Activated naive CD8-positive, alpha-beta T cell treated with anti-CD3 and anti-CD28 coated beads for 36 hours (primary cell): ENCODE data around the gene TCEANC. TPM values are rescaled to one million over a fixed set of nuclear protein-coding genes. Genes with fewer than 3 reads are reported as not detected.
"Not testable (repeated sequence)": the region's sequence is repeated elsewhere in the genome, so short reads cannot be mapped to it uniquely, and the experiment has no call there.

Experiments
- DNase-seq: peaks from one replicate; pipeline ENCODE4 v3.0.0; 2021
- H3K27ac Mint-ChIP-seq: one replicate; pipeline ENCODE4 v1.8.0; 2022; ENCODE audit warnings: mild to moderate bottlenecking, moderate library complexity, mixed read lengths
- H3K27me3 Mint-ChIP-seq: one replicate; pipeline ENCODE4 v1.8.0; 2022; ENCODE audit warnings: mild to moderate bottlenecking, mixed read lengths
- H3K36me3 Mint-ChIP-seq: one replicate; pipeline ENCODE4 v1.8.0; 2021; ENCODE audit warnings: mild to moderate bottlenecking, mixed read lengths
- H3K4me1 Mint-ChIP-seq: one replicate; pipeline ENCODE4 v1.8.0; 2021; ENCODE audit warnings: mixed read lengths
- H3K4me3 Mint-ChIP-seq: one replicate; pipeline ENCODE4 v1.8.0; 2022; ENCODE audit warnings: mild to moderate bottlenecking, moderate library complexity, mixed read lengths
- H3K9me3 Mint-ChIP-seq: one replicate; pipeline ENCODE4 v1.8.0; 2022; ENCODE audit warnings: mixed read lengths
- total RNA-seq, 2 experiments: library from RNA; stranded (reverse); gene quantifications; one replicate each; pipeline ENCODE4 v1.2.3, GENCODE V29; 2021

The TCEANC gene
- total RNA-seq, 2 experiments from 2014 or later = 0.84 to 0.89 TPM

DNA sequence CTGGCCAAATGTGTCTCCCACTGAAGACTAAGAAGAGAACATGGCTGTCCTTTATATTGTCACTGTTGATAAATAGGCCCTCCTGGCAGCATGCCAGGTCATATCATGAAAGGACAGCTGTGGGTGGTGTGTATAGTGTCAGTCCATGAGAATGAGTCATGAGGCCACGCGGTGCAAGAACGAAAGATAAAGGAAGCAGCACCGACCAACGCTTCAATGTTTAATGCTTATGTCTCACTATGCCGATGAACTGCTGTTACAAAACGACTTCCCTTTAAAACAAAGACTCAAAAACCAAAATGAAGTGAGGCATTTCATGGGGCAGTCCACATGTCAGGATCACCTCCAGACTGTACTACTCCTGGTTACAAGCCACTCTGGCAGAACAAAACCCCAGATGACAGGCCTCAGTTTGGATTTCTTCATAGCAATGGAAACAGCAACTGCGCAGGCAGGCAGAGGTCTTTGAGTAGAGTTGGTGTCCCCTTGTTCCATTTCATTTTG, 5.2 kb upstream of the TCEANC start:
- Mint-ChIP-seq H3K4me1 (peaks cover 3% of the 10 kb centered on the region), H3K36me3 (no peaks in the 10 kb centered on the region), H3K4me3 (no peak overlapping the region), H3K9me3 (no peaks in the 10 kb centered on the region), H3K27ac (peak overlapping the region; percentile 89), H3K27me3 (no peaks in the 10 kb centered on the region)
- peak; percentile 46 for DNase-seq

DNA sequence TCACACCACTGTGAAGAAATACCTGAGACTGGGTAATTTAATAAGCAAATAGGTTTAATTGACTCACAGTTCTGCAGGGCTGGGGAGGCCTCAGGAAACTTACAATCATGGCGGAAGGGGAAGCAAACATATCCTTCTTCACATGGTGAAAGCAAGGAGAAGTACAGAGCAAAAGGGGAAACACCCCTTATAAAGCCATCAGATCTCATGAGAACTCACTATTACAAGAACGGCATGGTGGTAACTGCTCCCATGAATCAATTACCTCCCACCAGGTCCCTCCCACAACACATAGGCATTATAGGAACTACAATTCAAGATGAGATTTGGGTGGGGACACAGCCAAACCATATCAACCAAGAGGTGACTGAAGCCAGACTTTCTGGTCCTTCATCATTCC, 4.6 kb upstream of the TCEANC start:
- not testable (repeated sequence) for DNase-seq, H3K9me3 Mint-ChIP-seq, H3K36me3 Mint-ChIP-seq, H3K27me3 Mint-ChIP-seq, H3K4me1 Mint-ChIP-seq, H3K4me3 Mint-ChIP-seq
- peak overlapping the region; percentile 89 for H3K27ac Mint-ChIP-seq

DNA sequence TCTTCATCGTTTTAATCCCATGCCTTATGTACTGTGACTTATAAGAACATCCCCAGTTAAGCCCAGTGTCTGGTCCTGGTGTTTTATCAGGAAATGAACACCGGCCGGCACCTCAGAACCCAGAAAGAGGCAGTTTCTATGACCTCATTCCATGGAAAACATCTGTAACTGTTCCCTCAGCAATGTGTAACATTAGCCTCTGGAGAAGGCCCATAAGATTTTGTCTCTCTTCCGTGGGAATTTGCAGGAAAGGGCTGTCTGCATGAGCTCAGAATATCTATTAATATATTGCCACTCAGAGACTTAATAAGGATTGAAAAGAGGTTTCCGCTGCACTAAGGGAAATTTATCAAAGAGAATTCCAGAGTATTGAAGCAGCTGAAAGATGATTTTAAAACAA, 3.1 kb upstream of the TCEANC start:
- DNase-seq = no peak
- H3K4me1 Mint-ChIP-seq = peaks cover 3% of the 10 kb centered on the region
- H3K36me3 Mint-ChIP-seq = no peaks in the 10 kb centered on the region
- H3K4me3 Mint-ChIP-seq = no peak overlapping the region
- H3K27me3 Mint-ChIP-seq = no peaks in the 10 kb centered on the region
- no peak overlapping the region for H3K27ac Mint-ChIP-seq
- no peaks in the 10 kb centered on the region for H3K9me3 Mint-ChIP-seq

- H3K4me1 Mint-ChIP-seq = peaks cover 5% of the 10 kb centered on the region
- no peaks in the 10 kb centered on the region for H3K9me3 Mint-ChIP-seq
- no peaks in the 10 kb centered on the region for H3K36me3 Mint-ChIP-seq
- no peak for DNase-seq
- no peaks in the 10 kb centered on the region for H3K27me3 Mint-ChIP-seq
- H3K27ac Mint-ChIP-seq = no peak overlapping the region
- H3K4me3 Mint-ChIP-seq = no peak overlapping the region
These were observed 2.6 kb upstream of the TCEANC start for GRCh38 chrX:13650318-13650717.

- no peak for DNase-seq
- H3K27me3 Mint-ChIP-seq = no peaks in the 10 kb centered on the region
- no peak overlapping the region for H3K27ac Mint-ChIP-seq
- H3K4me3 Mint-ChIP-seq = no peak overlapping the region
- H3K36me3 Mint-ChIP-seq = no peaks in the 10 kb centered on the region
- no peaks in the 10 kb centered on the region for H3K9me3 Mint-ChIP-seq
- peaks cover 4% of the 10 kb centered on the region for H3K4me1 Mint-ChIP-seq
These were observed 1.8 kb upstream of the TCEANC start for GRCh38 chrX:13651150-13651549.

- no peaks in the 10 kb centered on the region for H3K9me3 Mint-ChIP-seq
- H3K4me1 Mint-ChIP-seq = peaks cover 3% of the 10 kb centered on the region
- no peaks in the 10 kb centered on the region for H3K36me3 Mint-ChIP-seq
- no peaks in the 10 kb centered on the region for H3K27me3 Mint-ChIP-seq
- peak overlapping the region; percentile 84 for H3K4me3 Mint-ChIP-seq
- no peak for DNase-seq
- peak overlapping the region; percentile 91 for H3K27ac Mint-ChIP-seq
These were observed 601 bp upstream of the TCEANC start for GRCh38 chrX:13652287-13652793.

- H3K27me3 Mint-ChIP-seq = no peaks in the 10 kb centered on the region
- DNase-seq = no peak
- H3K4me1 Mint-ChIP-seq = peaks cover 4% of the 10 kb centered on the region
- H3K4me3 Mint-ChIP-seq = no peak overlapping the region
- peak overlapping the region; percentile 91 for H3K27ac Mint-ChIP-seq
- no peaks in the 10 kb centered on the region for H3K36me3 Mint-ChIP-seq
- H3K9me3 Mint-ChIP-seq = no peaks in the 10 kb centered on the region
These were observed 1.2 kb downstream of the TCEANC start for GRCh38 chrX:13654116-13654515.

GRCh38 chrX:13655674-13656073, 2.7 kb downstream of the TCEANC start:
- Mint-ChIP-seq H3K9me3 (no peaks in the 10 kb centered on the region), H3K27ac (no peak overlapping the region), H3K27me3 (no peaks in the 10 kb centered on the region), H3K36me3 (no peaks in the 10 kb centered on the region), H3K4me1 (peaks cover 4% of the 10 kb centered on the region), H3K4me3 (no peak overlapping the region)
- no peak for DNase-seq

DNA sequence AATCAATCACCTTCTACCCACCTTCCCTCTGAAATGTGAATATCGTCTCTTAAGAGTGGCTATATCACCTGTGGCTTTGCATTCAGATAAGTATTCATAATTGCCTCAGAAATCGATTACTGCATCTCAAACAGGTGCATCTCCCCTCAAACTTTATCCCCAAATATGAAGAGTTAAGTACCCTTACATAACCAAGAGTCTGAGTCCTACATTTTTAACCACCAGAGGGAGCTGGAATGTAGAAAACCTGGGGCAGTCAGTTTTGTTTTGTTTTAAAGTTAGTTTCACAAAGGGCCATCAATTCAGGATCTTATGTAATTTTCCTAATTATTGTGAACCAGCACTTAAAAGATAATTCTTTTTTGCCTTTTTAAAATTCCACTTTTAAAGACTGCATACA, 5.7 kb downstream of the TCEANC start:
- Mint-ChIP-seq H3K27me3 (no peaks in the 10 kb centered on the region), H3K9me3 (no peaks in the 10 kb centered on the region), H3K4me1 (peaks cover 6% of the 10 kb centered on the region), H3K4me3 (no peak overlapping the region), H3K36me3 (peaks cover 2% of the 10 kb centered on the region), H3K27ac (peak overlapping the region; percentile 62)
- DNase-seq = no peak

DNA sequence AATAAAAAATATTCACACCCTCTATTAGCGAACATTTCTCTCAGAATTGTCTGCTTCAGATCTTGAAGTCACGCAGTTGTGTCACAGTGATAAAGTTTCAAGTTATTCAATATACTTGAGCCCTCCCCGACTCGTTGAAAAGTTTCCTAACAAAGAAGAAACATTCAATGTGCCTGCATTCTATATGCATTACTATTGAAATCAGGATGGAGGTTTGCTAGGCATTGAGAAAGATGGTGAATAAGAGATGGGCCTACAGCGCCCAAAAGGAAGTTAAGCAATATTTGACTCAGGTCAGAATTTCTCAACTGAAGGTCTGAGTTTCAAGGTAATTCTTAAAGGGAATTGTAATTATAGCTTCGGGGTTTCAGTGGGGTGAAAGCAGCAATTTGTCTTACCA, 6.1 kb downstream of the TCEANC start:
- H3K9me3 Mint-ChIP-seq = no peaks in the 10 kb centered on the region
- no peaks in the 10 kb centered on the region for H3K27me3 Mint-ChIP-seq
- H3K4me3 Mint-ChIP-seq = no peak overlapping the region
- H3K27ac Mint-ChIP-seq = peak overlapping the region; percentile 62
- no peak for DNase-seq
- peaks cover 2% of the 10 kb centered on the region for H3K36me3 Mint-ChIP-seq
- peaks cover 6% of the 10 kb centered on the region for H3K4me1 Mint-ChIP-seq

DNA sequence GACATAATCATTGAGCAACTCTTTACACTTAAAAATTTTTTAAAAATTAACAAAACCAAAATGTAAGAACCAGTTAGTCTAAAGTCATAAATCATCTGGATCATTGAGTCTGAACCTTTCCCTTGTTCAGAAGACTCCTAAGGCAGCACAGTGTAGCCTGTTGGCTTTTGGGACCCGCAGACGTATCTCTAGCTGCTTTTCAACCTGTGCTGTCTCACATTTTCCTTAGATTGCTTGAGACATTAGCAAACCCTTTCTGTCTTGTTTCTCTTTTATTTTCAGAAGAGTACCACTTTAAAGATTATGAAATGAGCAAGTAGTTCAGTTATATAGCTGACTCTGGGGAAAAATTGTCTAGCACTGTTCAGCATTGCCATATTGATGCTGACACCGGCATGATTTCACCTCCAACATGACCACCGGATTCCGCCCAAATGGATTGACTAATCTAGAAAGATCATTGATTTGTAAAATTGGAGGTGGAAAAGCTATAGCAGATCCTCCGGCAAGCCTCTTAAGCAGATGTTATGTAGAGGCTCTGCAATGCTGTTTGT, 8.9 kb downstream of the TCEANC start:
- Mint-ChIP-seq H3K36me3 (peaks cover 2% of the 10 kb centered on the region), H3K4me1 (peaks cover 4% of the 10 kb centered on the region), H3K27ac (no peak overlapping the region), H3K27me3 (no peaks in the 10 kb centered on the region), H3K4me3 (no peak overlapping the region), H3K9me3 (no peaks in the 10 kb centered on the region)
- DNase-seq = no peak

- Mint-ChIP-seq H3K36me3 (peaks cover 2% of the 10 kb centered on the region), H3K4me3 (no peak overlapping the region), H3K27ac (peak overlapping the region; percentile 8), H3K4me1 (peaks cover 4% of the 10 kb centered on the region), H3K9me3 (no peaks in the 10 kb centered on the region), H3K27me3 (no peaks in the 10 kb centered on the region)
- no peak for DNase-seq
These were observed 9.4 kb downstream of the TCEANC start for GRCh38 chrX:13662355-13662791.

DNA sequence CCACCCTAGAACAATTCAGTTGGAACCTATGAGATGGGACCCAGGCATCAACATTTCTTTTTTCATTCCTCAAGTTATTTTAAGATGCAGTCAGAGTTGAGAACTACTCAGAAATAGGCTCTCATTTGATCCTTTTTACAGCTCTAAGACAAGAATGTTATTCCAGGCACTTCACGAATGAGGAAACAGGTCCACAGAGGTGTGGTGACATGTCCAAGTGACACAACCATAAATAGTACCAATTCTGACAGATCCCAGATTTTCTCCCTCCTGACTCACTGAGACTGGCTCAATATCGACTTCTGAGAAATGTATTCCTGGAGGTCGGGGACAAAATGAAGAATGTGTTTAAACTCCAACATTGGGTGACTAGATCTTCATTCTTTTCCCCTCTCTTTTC, 11.1 kb downstream of the TCEANC start:
- DNase-seq = no peak
- H3K36me3 Mint-ChIP-seq = peaks cover 2% of the 10 kb centered on the region
- no peaks in the 10 kb centered on the region for H3K9me3 Mint-ChIP-seq
- H3K4me3 Mint-ChIP-seq = no peak overlapping the region
- no peak overlapping the region for H3K27ac Mint-ChIP-seq
- no peaks in the 10 kb centered on the region for H3K27me3 Mint-ChIP-seq
- peaks cover 2% of the 10 kb centered on the region for H3K4me1 Mint-ChIP-seq

- Mint-ChIP-seq H3K27ac (no peak overlapping the region), H3K9me3 (no peaks in the 10 kb centered on the region), H3K36me3 (peaks cover 2% of the 10 kb centered on the region), H3K4me1 (peaks cover 17% of the 10 kb centered on the region), H3K4me3 (no peak overlapping the region), H3K27me3 (no peaks in the 10 kb centered on the region)
- no peak for DNase-seq
These were observed 13.9 kb downstream of the TCEANC start for GRCh38 chrX:13666836-13667235.

GRCh38 chrX:13667919-13668318, 15.0 kb downstream of the TCEANC start:
- peaks cover 17% of the 10 kb centered on the region for H3K4me1 Mint-ChIP-seq
- no peaks in the 10 kb centered on the region for H3K9me3 Mint-ChIP-seq
- peaks cover under 1% of the 10 kb centered on the region for H3K36me3 Mint-ChIP-seq
- no peaks in the 10 kb centered on the region for H3K27me3 Mint-ChIP-seq
- H3K27ac Mint-ChIP-seq = no peak overlapping the region
- DNase-seq = no peak
- no peak overlapping the region for H3K4me3 Mint-ChIP-seq

DNA sequence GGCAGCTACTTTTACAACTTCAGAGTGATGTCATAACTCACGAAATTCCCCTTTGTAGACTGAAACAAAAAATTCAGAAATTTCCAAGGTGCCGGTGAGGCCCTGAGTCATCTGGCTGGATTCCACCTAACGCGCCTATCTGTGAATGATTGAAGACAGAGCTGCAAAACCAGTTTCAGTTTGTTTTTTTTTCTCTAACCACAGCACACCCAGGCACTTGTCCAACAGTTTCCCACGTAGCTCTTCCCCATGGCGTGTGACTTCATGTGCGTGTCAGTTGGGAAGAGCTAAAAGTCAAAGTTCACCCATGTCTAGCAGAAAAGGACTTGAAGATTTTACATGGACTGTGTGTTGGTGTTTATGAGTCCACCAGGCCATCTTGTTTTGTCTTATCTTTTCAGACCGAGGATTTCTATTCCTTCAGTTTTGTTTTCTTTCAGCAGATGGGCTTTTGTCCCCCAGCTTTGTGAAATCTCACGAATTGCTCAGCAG, 16.4 kb downstream of the TCEANC start:
- Mint-ChIP-seq H3K4me1 (peaks cover 15% of the 10 kb centered on the region), H3K9me3 (no peaks in the 10 kb centered on the region), H3K27me3 (no peaks in the 10 kb centered on the region), H3K36me3 (peaks cover 3% of the 10 kb centered on the region), H3K4me3 (no peak overlapping the region), H3K27ac (peak overlapping the region; percentile 87)
- peak; percentile 53 for DNase-seq
